Activated naive CD4-positive, alpha-beta T cell treated with anti-CD3 and anti-CD28 coated beads, Interleukin-2, amount 10 ng/mL, durations not matched to agents 7 days and 5 days (primary cell): ENCODE results near the gene NLRP3.

Experiments used
- CTCF ChIA-PET: fragments of 350-600 bp; sonication (Branson Sonifier 250); formaldehyde crosslinking; loops from one replicate; lab custom pipeline; 2021; ENCODE audit warnings: antibody characterized with exemption; lab: Charles Lee
- DNase-seq: peaks from one replicate; pipeline ENCODE4 v3.0.0-alpha.2; 2020
- H3K27ac Mint-ChIP-seq: one replicate; pipeline ENCODE4 v1.8.0; 2021; ENCODE audit warnings: mild to moderate bottlenecking, moderate library complexity, mixed read lengths
- H3K27me3 Mint-ChIP-seq: one replicate; pipeline ENCODE4 v1.8.0; 2021; ENCODE audit warnings: mild to moderate bottlenecking, mixed read lengths
- H3K36me3 Mint-ChIP-seq: one replicate; pipeline ENCODE4 v1.8.0; 2021; ENCODE audit warnings: mixed read lengths
- H3K4me1 Mint-ChIP-seq: one replicate; pipeline ENCODE4 v1.8.0; 2021; ENCODE audit warnings: mixed read lengths
- H3K4me3 Mint-ChIP-seq: one replicate; pipeline ENCODE4 v1.8.0; 2021; ENCODE audit warnings: mild to moderate bottlenecking, moderate library complexity, mixed read lengths
- H3K9me3 Mint-ChIP-seq: one replicate; pipeline ENCODE4 v1.8.0; 2021; ENCODE audit warnings: mixed read lengths

The NLRP3 gene

DNA sequence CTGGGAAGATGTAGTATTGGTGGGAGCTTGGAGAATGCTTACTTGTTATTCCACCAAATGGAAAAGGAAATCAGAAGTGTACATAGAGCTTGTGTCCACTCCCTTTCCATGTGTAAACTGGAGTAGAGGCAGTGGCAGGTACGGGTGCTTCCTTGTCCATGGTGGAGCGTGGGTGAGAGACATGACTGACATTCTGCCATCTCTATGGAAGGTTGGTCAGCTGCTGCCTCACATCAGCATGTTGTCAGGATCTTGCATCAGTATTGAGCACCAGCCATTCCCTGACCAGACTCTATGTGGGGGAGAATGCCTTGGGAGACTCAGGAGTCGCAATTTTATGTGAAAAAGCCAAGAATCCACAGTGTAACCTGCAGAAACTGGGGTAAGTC, 19.8 kb downstream of the NLRP3 start:
- no peaks in the 10 kb centered on the region for H3K27me3 Mint-ChIP-seq

DNA sequence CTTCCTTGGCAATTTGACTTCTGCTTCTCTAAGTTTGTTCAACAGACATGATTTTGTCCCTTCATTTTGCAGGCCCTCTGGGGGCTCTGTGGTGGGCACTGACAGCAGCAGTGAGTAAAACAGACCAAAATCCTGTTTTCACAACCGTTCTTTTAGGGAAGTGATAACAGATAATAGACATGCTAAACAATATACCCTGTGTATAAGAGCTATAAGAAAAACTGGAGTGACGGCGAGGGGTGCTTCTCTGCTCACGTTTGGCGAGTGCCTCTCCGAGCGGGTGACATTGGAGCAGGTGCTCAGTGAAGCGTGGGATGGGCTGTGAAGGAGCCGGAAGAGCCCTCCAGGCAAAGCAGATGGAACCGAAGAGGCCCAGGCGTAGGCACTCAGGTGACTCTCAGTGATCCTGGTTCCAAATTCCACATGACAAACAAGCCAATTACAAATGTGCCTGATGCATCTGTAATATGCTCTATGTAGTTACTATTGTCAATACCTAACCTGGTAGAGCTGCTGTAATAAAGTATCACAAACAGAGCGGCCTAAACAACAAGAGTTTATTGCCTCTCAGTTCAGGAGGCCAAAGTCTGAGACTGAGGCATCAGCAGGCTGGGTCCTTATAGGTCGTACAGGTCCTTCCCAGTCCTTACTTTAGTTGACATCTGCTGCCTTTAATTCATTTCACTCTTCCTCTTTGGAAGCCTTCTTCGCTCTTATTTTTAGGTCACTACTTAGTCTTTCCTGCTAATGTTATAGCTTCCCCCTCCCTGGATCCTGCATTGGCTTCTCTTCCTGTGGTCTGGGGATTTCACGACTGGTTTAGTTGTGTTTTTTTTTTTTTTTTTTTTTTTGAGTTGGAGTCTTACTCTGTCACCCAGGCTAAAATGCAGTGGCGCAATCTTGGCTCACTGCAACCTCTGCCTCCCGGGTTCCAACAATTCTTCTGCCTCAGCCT, 21.9 kb downstream of the NLRP3 start:
- Mint-ChIP-seq H3K36me3 (peaks cover 28% of the 10 kb centered on the region), H3K4me1 (peaks cover 14% of the 10 kb centered on the region), H3K27ac (no peak overlapping the region), H3K4me3 (no peak overlapping the region), H3K27me3 (no peaks in the 10 kb centered on the region), H3K9me3 (no peaks in the 10 kb centered on the region)
- CTCF ChIA-PET: no interaction called here
- DNase-seq: no peak

More for the DNA sequence above, 19.8 kb downstream of the NLRP3 start:
- CTCF ChIA-PET: interaction anchor here (0.6 kb wide), 1 partner anchor 45 kb away, joined by 3 read pairs; no protein-coding TSS in a partner anchor
- no peak for DNase-seq
- H3K4me1 Mint-ChIP-seq: peaks cover 14% of the 10 kb centered on the region
- H3K27ac Mint-ChIP-seq: no peak overlapping the region
- H3K9me3 Mint-ChIP-seq: no peaks in the 10 kb centered on the region
- H3K36me3 Mint-ChIP-seq: peaks cover 27% of the 10 kb centered on the region
- no peak overlapping the region for H3K4me3 Mint-ChIP-seq

DNA sequence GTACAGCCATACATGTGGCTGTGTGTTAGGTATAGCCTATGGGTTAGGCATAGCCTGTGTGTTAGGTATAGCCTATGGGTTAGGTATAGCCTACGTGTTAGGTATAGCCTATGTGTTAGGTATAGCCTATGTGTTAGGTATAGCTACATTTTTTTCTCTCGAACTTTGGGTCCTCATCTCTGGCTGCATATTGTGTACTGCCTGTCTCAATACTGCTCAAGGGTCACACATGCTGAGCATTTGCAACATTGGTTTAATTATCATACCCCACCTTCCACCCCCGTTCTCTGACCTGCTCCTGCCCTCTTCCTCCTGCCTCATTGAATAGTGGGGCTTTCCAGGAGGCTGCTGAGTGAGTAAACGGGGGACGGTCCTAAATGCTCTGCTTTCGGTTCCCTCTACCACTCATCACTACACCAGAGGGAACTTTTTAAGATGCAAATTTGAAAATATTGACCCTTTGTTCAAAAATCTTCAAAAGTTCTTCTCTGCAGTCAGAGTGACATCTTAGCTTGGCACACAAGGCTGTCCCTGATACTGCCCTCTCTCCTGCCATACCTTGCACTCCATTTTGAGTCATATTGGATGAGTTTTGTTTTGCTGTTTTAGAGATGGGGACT, 24.1 kb downstream of the NLRP3 start:
- H3K9me3 Mint-ChIP-seq: no peaks in the 10 kb centered on the region
- H3K4me3 Mint-ChIP-seq: no peak overlapping the region
- no peak overlapping the region for H3K27ac Mint-ChIP-seq
- H3K4me1 Mint-ChIP-seq: peaks cover 10% of the 10 kb centered on the region
- no peak for DNase-seq
- peaks cover 23% of the 10 kb centered on the region for H3K36me3 Mint-ChIP-seq
- H3K27me3 Mint-ChIP-seq: no peaks in the 10 kb centered on the region
- CTCF ChIA-PET: no interaction called here

DNA sequence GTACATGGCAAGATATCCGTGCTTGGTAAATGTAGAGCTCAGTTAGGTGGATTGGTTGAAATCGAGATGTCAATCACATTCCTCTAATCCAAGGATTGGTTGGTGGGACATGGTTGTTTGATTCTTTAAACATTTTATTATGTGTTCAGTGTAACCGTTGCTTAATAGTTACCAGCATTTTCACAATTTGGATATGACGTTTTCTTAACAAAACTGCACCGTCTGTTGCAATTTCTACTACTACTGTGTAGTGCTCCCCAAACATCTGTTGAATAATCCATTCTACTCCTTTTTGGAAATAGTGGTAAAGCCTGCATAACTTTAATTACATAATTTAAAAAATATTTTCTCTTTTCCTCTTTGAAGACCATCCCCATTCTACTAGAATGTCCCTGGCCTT, 25.6 kb downstream of the NLRP3 start:
- Mint-ChIP-seq H3K4me1 (no peaks in the 10 kb centered on the region), H3K36me3 (peaks cover 15% of the 10 kb centered on the region), H3K9me3 (no peaks in the 10 kb centered on the region), H3K27me3 (no peaks in the 10 kb centered on the region), H3K27ac (no peak overlapping the region), H3K4me3 (no peak overlapping the region)
- CTCF ChIA-PET: interaction anchor here (0.8 kb wide), 1 partner anchor 51 kb away, joined by 3 read pairs; no protein-coding TSS in a partner anchor
- no peak for DNase-seq

DNA sequence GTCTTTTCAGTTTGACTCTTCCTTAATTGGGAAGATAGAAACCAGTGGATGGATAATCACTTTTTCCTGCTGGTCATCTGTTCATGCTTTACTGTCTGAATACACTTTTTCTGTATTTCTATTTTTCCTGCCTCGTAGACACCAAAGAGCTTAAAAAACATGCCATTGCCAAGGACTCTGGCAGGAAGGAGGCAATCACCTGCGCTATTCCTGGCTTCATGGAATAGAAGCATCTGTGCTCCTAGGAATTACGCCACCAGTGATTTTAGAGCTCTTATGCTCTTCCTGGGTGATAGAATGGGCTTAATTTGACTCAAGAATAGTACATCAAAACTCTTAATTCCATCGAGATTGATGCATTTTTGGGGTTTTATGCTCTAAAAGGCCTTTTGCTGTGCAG, 26.2 kb downstream of the NLRP3 start:
- no peak for DNase-seq
- CTCF ChIA-PET: no interaction called here
- H3K36me3 Mint-ChIP-seq: peaks cover 16% of the 10 kb centered on the region
- H3K27ac Mint-ChIP-seq: no peak overlapping the region
- no peaks in the 10 kb centered on the region for H3K27me3 Mint-ChIP-seq
- H3K4me3 Mint-ChIP-seq: no peak overlapping the region
- no peaks in the 10 kb centered on the region for H3K4me1 Mint-ChIP-seq
- H3K9me3 Mint-ChIP-seq: no peaks in the 10 kb centered on the region

DNA sequence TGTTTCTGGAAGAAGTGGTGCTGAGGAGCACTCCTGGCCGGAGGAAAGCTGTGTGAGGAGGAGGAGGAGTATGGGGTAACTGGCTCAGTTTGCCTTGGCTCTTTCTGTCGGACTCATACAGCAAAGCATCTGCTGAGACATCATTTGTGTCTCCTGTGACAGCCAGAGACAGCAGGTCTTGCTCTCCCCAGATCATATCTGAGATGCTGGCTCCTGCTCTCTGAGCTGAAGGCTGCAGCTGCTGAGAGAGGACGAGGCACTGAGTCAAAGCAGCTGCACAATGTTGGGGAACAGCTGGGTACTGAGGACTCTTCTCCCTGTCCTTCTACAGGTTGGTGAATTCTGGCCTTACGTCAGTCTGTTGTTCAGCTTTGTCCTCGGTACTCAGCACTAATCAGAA, 27.7 kb downstream of the NLRP3 start:
- Mint-ChIP-seq H3K9me3 (no peaks in the 10 kb centered on the region), H3K36me3 (peaks cover 16% of the 10 kb centered on the region), H3K27ac (no peak overlapping the region), H3K4me1 (no peaks in the 10 kb centered on the region), H3K27me3 (no peaks in the 10 kb centered on the region), H3K4me3 (no peak overlapping the region)
- no peak for DNase-seq
- CTCF ChIA-PET: no interaction called here

DNA sequence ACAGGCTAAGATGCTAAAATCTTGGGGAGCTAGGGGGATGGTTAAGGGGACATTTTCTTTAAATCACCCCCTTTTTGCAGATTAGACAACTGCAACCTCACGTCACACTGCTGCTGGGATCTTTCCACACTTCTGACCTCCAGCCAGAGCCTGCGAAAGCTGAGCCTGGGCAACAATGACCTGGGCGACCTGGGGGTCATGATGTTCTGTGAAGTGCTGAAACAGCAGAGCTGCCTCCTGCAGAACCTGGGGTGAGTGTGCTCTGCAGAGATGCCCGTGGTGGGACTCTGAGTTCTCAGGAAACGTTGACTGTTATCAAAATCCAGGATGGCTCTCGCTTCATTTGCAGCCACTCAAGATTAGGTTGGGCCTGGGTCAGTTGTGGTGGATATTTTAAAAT, 28.6 kb downstream of the NLRP3 start:
- Mint-ChIP-seq H3K27me3 (no peaks in the 10 kb centered on the region), H3K9me3 (no peaks in the 10 kb centered on the region), H3K4me3 (no peak overlapping the region), H3K27ac (no peak overlapping the region), H3K36me3 (peaks cover 17% of the 10 kb centered on the region), H3K4me1 (no peaks in the 10 kb centered on the region)
- CTCF ChIA-PET: no interaction called here
- DNase-seq: no peak

DNA sequence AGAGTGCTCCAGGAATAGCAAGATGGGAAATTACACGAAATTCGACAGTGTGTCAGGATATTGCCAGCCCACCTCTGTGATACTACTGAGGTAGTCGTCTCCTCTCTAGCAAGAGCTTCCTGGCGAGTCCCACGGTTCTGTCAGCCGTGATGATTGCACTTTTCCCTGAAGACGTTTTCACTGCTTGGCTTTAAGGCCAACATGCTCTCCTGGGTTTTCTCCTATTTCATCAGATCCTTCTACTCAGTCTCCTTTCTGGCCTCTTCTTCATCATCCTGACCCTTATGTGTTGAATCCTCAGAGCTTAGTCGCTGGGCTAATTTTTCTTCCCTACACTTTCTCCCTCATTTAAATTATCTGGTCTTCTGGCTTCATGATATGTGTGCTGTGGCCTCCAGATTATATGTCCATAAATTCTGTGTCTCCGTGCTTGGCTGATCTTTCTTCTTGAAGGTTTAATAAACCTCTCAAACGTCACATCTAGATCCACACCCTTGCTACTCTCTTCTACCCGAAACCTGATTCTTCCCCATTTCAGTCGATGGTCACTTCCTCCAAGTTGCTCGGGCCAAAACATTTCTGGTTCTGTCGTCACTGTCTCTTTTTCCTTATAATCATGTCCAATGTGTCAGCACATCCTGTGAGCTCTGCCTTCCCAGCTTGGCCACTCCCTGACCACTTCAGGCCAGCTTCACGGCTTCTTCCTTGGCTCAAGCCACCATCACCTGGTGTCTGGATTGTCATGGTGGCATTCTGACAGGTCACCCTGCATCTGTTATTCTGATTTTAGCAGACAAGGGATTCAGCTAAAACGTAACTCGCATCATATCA, 29.8 kb downstream of the NLRP3 start:
- Mint-ChIP-seq H3K36me3 (peaks cover 13% of the 10 kb centered on the region), H3K9me3 (no peaks in the 10 kb centered on the region), H3K4me3 (no peak overlapping the region), H3K4me1 (peaks cover 5% of the 10 kb centered on the region), H3K27me3 (no peaks in the 10 kb centered on the region), H3K27ac (no peak overlapping the region)
- CTCF ChIA-PET: no interaction called here
- no peak for DNase-seq

DNA sequence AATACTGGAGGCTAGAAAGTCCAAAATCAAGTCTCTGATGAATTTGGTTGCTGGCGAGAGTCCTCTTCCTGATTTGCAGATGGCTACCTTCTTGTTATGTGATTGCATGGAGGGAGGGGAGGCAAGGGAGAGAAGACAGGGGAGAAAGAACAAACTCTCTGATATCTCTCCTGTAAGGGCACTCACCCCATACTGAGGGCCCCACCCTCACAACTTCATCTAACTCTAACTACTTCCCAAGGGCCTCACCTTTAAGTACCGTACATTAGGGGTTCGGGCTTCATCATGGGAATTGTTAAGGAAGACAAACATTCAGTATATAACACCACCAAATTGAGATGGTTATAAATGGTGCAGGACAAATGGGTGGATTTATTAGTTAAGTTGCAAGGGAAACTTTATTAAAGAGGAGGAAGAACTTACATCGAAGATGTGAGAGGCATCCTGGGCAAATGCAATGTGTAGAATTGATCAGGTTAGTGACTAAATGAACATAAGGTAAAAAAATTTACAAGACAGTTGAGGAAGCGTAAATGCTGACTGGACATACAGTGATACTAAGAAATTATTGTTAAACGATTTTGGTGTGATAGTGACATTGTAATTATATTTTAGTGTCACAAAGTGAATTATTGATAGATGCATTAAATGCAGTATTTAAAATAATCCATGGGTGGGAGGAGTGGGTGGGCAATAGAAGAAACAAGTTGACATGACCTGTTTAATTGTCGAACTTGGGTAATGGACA, 31.4 kb downstream of the NLRP3 start:
- peaks cover 6% of the 10 kb centered on the region for H3K4me1 Mint-ChIP-seq
- CTCF ChIA-PET: no interaction called here
- H3K9me3 Mint-ChIP-seq: no peaks in the 10 kb centered on the region
- peaks cover 12% of the 10 kb centered on the region for H3K36me3 Mint-ChIP-seq
- no peak for DNase-seq
- H3K27me3 Mint-ChIP-seq: no peaks in the 10 kb centered on the region
- H3K27ac Mint-ChIP-seq: no peak overlapping the region
- no peak overlapping the region for H3K4me3 Mint-ChIP-seq

DNA sequence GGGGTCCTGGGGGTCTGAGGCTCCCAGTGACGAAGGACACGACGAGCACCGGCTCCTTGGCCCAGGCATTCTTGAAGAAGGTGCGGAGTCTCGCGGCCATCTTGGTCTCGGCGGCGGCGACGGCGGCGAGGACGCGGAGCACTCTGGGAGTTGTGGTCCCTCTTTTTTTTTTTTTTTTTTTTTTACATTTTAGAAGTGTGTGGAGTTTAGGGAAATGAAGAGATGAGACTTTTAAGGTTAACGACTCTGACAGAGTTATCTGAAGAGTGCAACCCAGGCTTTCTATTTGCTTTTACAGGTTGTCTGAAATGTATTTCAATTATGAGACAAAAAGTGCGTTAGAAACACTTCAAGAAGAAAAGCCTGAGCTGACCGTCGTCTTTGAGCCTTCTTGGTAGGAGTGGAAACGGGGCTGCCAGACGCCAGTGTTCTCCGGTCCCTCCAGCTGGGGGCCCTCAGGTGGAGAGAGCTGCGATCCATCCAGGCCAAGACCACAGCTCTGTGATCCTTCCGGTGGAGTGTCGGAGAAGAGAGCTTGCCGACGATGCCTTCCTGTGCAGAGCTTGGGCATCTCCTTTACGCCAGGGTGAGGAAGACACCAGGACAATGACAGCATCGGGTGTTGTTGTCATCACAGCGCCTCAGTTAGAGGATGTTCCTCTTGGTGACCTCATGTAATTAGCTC, 32.3 kb downstream of the NLRP3 start:
- H3K4me1 Mint-ChIP-seq: peaks cover 6% of the 10 kb centered on the region
- CTCF ChIA-PET: interaction anchor here (1.4 kb wide), 1 partner anchor 58 kb away, joined by 8 read pairs; no protein-coding TSS in a partner anchor
- H3K27ac Mint-ChIP-seq: no peak overlapping the region
- H3K9me3 Mint-ChIP-seq: no peaks in the 10 kb centered on the region
- no peak overlapping the region for H3K4me3 Mint-ChIP-seq
- H3K27me3 Mint-ChIP-seq: no peaks in the 10 kb centered on the region
- H3K36me3 Mint-ChIP-seq: peaks cover 12% of the 10 kb centered on the region
- peak; percentile 29 for DNase-seq

DNA sequence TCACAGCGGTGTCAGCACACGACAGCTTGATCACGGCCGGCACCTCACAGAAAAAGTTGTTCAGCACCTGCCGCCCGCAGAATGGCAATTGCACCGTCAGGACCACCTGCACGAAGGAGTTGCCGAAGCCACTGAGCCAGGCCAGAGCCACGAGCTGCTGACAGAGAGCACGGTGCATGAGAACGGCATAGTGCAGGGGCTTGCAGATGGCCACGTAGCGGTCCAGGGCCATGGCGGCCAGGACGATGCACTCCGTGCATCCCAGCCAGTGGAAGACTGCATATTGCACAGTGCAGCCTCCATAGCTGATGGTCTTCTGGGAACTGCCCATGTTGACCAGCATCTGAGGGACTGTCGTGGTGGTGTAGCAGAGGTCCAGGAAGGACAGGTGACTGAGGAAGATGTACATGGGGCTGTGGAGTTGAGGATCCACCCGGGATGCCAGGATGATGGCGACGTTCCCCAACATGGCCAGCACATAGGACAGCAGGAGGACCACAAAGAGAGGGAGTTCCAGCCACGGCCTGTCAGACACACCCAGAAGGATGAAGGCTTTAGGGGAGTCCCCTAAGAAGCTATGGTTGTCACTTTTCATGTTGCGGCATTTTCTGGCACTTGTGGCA, 35.5 kb downstream of the NLRP3 start:
- Mint-ChIP-seq H3K27ac (no peak overlapping the region), H3K9me3 (no peaks in the 10 kb centered on the region), H3K27me3 (peaks cover 12% of the 10 kb centered on the region), H3K36me3 (peaks cover 12% of the 10 kb centered on the region), H3K4me1 (peaks cover 6% of the 10 kb centered on the region), H3K4me3 (no peak overlapping the region)
- CTCF ChIA-PET: no interaction called here
- DNase-seq: no peak

DNA sequence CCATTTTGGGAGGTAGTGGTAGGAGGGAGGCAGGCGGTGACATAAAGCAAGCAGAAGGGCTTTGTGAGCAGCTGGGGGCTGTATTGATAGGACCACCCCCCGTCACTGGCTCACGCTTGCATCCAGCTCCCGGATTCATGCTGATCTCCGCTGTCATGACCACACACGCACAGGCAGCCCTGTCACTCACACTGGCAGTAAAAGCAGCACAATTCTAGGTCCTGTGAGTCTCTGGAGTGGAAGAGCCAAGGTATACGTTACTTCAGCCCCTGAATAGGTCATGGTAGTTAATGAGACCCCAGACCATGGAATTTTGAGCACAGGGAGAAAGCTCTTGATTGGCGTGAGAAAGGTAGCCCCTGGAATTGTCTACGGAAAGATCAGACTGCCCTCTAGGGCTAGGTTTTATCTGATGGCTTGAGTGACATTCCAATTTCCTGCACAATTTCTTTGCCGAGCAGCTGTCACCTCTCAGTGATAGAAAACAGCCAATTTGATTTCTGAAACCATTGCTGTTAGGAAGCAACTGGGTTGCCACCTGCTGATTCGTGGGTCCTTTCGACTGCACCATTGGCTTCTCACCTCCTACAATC, 36.6 kb downstream of the NLRP3 start:
- Mint-ChIP-seq H3K27ac (no peak overlapping the region), H3K9me3 (no peaks in the 10 kb centered on the region), H3K27me3 (peaks cover 22% of the 10 kb centered on the region), H3K36me3 (peaks cover 6% of the 10 kb centered on the region), H3K4me1 (peaks cover 11% of the 10 kb centered on the region), H3K4me3 (no peak overlapping the region)
- CTCF ChIA-PET: no interaction called here
- no peak for DNase-seq

DNA sequence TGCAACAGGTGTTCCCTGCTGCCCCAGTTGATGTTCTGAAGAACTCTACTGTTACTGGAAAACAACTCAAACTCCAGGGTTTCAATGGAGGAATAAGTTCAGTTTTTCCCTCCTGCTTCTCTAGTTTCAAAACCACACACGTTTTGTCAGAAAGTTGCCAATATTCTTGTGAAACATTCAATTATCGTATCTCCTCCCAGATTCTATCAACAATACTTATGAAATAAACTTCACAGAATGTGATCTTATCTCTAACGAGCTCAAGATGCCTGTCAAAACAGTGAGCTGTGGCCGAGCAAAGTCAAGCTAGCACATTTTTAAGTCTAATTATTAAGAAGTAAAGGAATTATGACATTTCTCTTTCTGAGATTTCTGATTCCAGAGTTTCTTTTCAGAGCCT, 37.3 kb downstream of the NLRP3 start:
- CTCF ChIA-PET: no interaction called here
- Mint-ChIP-seq H3K27ac (no peak overlapping the region), H3K36me3 (peaks cover 4% of the 10 kb centered on the region), H3K9me3 (no peaks in the 10 kb centered on the region), H3K4me3 (no peak overlapping the region), H3K27me3 (peaks cover 23% of the 10 kb centered on the region), H3K4me1 (peaks cover 12% of the 10 kb centered on the region)
- DNase-seq: no peak
